Neural progenitor cell (in vitro differentiated cells): ENCODE measurements around the gene RAD17. TPM values are rescaled to one million over a fixed set of nuclear protein-coding genes. Genes with fewer than 3 reads are reported as not detected.

Experiments
- DNase-seq: peaks from one replicate; pipeline ENCODE4 v3.0.0-alpha.2; 2016; ENCODE audit warnings: low spot score
- H2AFZ ChIP-seq: fragments of 200-600 bp; sonication (generic); replicated peaks from 2 replicates; pipeline ENCODE4 v1.6.1; 2016; ENCODE audit warnings: antibody characterized with exemption
- H3F3A ChIP-seq: fragments of 200-600 bp; sonication (generic); 2 replicates; pipeline ENCODE4 v1.6.1; 2016; ENCODE audit warnings: antibody characterized with exemption, low read depth
- H3K27ac ChIP-seq: fragments of 200-600 bp; sonication (generic); 2 replicates; pipeline ENCODE4 v1.5.1; 2016; ENCODE audit warnings: mild to moderate bottlenecking
- H3K27me3 ChIP-seq: fragments of 200-600 bp; sonication (generic); 2 replicates; pipeline ENCODE4 v1.6.1; 2016; ENCODE audit warnings: mild to moderate bottlenecking, moderate library complexity
- H3K36me3 ChIP-seq: fragments of 200-600 bp; sonication (generic); 2 replicates; pipeline ENCODE4 v1.5.1; 2016
- H3K4me1 ChIP-seq: fragments of 200-600 bp; sonication (generic); 2 replicates; pipeline ENCODE4 v1.6.1; 2016; ENCODE audit warnings: mixed run types
- H3K4me2 ChIP-seq: fragments of 200-600 bp; sonication (generic); 2 replicates; pipeline ENCODE4 v1.6.1; 2016
- H3K4me3 ChIP-seq: fragments of 200-600 bp; sonication (generic); 2 replicates; pipeline ENCODE4 v1.5.1; 2016
- H3K79me2 ChIP-seq: fragments of 200-600 bp; sonication (generic); 2 replicates; pipeline ENCODE4 v1.6.1; 2016; ENCODE audit warnings: low read depth
- H3K9ac ChIP-seq: fragments of 200-600 bp; sonication (generic); 2 replicates; pipeline ENCODE4 v1.6.1; 2016
- H3K9me3 ChIP-seq: fragments of 200-600 bp; sonication (generic); 2 replicates; pipeline ENCODE4 v1.5.1; 2016; ENCODE audit warnings: low read depth
- H4K20me1 ChIP-seq: fragments of 200-600 bp; sonication (generic); 2 replicates; pipeline ENCODE4 v1.6.1; 2016; ENCODE audit warnings: low read depth
- H3K27ac Mint-ChIP-seq: 3 replicates; pipeline ENCODE4 v1.8.0; 2021; ENCODE audit warnings: mixed read lengths
- H3K27me3 Mint-ChIP-seq: 2 replicates; pipeline ENCODE4 v1.8.0; 2022; ENCODE audit warnings: low read depth, mild to moderate bottlenecking, inconsistent platforms, moderate library complexity, mixed read lengths; ENCODE audit not compliant: insufficient read depth
- H3K36me3 Mint-ChIP-seq: 3 replicates; pipeline ENCODE4 v1.8.0; 2021; ENCODE audit warnings: mixed read lengths
- H3K4me1 Mint-ChIP-seq: 3 replicates; pipeline ENCODE4 v1.8.0; 2021; ENCODE audit warnings: mixed read lengths
- H3K4me3 Mint-ChIP-seq: 3 replicates; pipeline ENCODE4 v1.8.0; 2021; ENCODE audit warnings: mild to moderate bottlenecking, moderate library complexity, mixed read lengths
- H3K9me3 Mint-ChIP-seq: 3 replicates; pipeline ENCODE4 v1.8.0; 2020; ENCODE audit warnings: mixed read lengths
- EZH2 ChIP-seq: fragments of 200-600 bp; sonication (generic); IDR thresholded peaks from 2 replicates; pipeline ENCODE4 v1.6.1; 2017; ENCODE audit warnings: antibody characterized with exemption, mild to moderate bottlenecking, moderate library complexity
- EZH2phosphoT487 ChIP-seq: fragments of 200-600 bp; sonication (generic); IDR thresholded peaks from 2 replicates; pipeline ENCODE4 v1.6.1; 2017; ENCODE audit warnings: antibody characterized with exemption
- total RNA-seq: library from RNA; depleted of rRNA; stranded (reverse); fragments of >200 nt; gene quantifications from 2 replicates; pipeline ENCODE4 v1.2.3, GENCODE V29; 2015; ENCODE audit warnings: low replicate concordance
- TF ChIP-seq, protein P1 (sequence below): fragments of 200-600 bp; sonication (generic); IDR thresholded peaks from 2 replicates; pipeline ENCODE4 v1.5.1; 2017; ENCODE audit warnings: antibody characterized with exemption, mild to moderate bottlenecking

RAD17 gene
- total RNA-seq, 1 donor from 2014 or later = 51.6 TPM

- Histone ChIP-seq H3K4me2 (no peak overlapping the region), H3K36me3 (no peaks in the 10 kb centered on the region), H3K9ac (no peak overlapping the region), H3K27ac (no peak overlapping the region), H3K4me1 (no peaks in the 10 kb centered on the region), H3K27me3 (no peaks in the 10 kb centered on the region), H3F3A (no peaks in the 10 kb centered on the region), H3K79me2 (no peaks in the 10 kb centered on the region), H2AFZ (peak overlapping the region; percentile 98), H4K20me1 (no peaks in the 10 kb centered on the region), H3K9me3 (no peaks in the 10 kb centered on the region), H3K4me3 (no peak overlapping the region)
- Mint-ChIP-seq H3K27me3 (peaks cover 6% of the 10 kb centered on the region), H3K36me3 (no peaks in the 10 kb centered on the region), H3K4me3 (no peak overlapping the region), H3K9me3 (no peaks in the 10 kb centered on the region), H3K27ac (no peak overlapping the region), H3K4me1 (no peaks in the 10 kb centered on the region)
- TF ChIP-seq EZH2 (no peak), EZH2phosphoT487 (no peak)
- TF ChIP-seq, protein P1, sequence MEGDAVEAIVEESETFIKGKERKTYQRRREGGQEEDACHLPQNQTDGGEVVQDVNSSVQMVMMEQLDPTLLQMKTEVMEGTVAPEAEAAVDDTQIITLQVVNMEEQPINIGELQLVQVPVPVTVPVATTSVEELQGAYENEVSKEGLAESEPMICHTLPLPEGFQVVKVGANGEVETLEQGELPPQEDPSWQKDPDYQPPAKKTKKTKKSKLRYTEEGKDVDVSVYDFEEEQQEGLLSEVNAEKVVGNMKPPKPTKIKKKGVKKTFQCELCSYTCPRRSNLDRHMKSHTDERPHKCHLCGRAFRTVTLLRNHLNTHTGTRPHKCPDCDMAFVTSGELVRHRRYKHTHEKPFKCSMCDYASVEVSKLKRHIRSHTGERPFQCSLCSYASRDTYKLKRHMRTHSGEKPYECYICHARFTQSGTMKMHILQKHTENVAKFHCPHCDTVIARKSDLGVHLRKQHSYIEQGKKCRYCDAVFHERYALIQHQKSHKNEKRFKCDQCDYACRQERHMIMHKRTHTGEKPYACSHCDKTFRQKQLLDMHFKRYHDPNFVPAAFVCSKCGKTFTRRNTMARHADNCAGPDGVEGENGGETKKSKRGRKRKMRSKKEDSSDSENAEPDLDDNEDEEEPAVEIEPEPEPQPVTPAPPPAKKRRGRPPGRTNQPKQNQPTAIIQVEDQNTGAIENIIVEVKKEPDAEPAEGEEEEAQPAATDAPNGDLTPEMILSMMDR = no peak
- no peak for DNase-seq
Measured at GRCh38 chr5:69335341-69335935, 34.2 kb upstream of the RAD17 start.

- no peak overlapping the region for H3K4me3 ChIP-seq
- H3K79me2 ChIP-seq = no peaks in the 10 kb centered on the region
- no peaks in the 10 kb centered on the region for H3K4me1 ChIP-seq
- Mint-ChIP-seq H3K4me3 (no peak overlapping the region), H3K9me3 (no peaks in the 10 kb centered on the region), H3K27me3 (no peaks in the 10 kb centered on the region), H3K27ac (no peak overlapping the region), H3K4me1 (no peaks in the 10 kb centered on the region), H3K36me3 (no peaks in the 10 kb centered on the region)
- no peak overlapping the region for H3K4me2 ChIP-seq
- no peak overlapping the region for H3K9ac ChIP-seq
- H3K36me3 ChIP-seq = no peaks in the 10 kb centered on the region
- no peak overlapping the region for H3K27ac ChIP-seq
- no peak for TF ChIP-seq EZH2
- TF ChIP-seq EZH2phosphoT487 = no peak
- TF ChIP-seq, protein P1 = no peak
- no peaks in the 10 kb centered on the region for H3K9me3 ChIP-seq
- no peaks in the 10 kb centered on the region for H3F3A ChIP-seq
- no peak for DNase-seq
- no peaks in the 10 kb centered on the region for H4K20me1 ChIP-seq
- no peaks in the 10 kb centered on the region for H3K27me3 ChIP-seq
- H2AFZ ChIP-seq = no peak overlapping the region
Measured at GRCh38 chr5:69341520-69342161, 28.0 kb upstream of the RAD17 start.

- no peak overlapping the region for H2AFZ ChIP-seq
- H3K4me3 ChIP-seq = no peak overlapping the region
- no peak overlapping the region for H3K27ac ChIP-seq
- no peak overlapping the region for H3K4me3 Mint-ChIP-seq
- no peaks in the 10 kb centered on the region for H3K36me3 ChIP-seq
- H3K4me1 Mint-ChIP-seq = no peaks in the 10 kb centered on the region
- H3K4me2 ChIP-seq = no peak overlapping the region
- H3F3A ChIP-seq = no peaks in the 10 kb centered on the region
- H3K9me3 ChIP-seq = no peaks in the 10 kb centered on the region
- DNase-seq = no peak
- no peaks in the 10 kb centered on the region for H3K27me3 Mint-ChIP-seq
- no peaks in the 10 kb centered on the region for H4K20me1 ChIP-seq
- H3K27me3 ChIP-seq = no peaks in the 10 kb centered on the region
- H3K27ac Mint-ChIP-seq = no peak overlapping the region
- no peaks in the 10 kb centered on the region for H3K79me2 ChIP-seq
- TF ChIP-seq EZH2 = no peak
- TF ChIP-seq, protein P1 = no peak
- H3K9me3 Mint-ChIP-seq = no peaks in the 10 kb centered on the region
- H3K9ac ChIP-seq = no peak overlapping the region
- no peaks in the 10 kb centered on the region for H3K36me3 Mint-ChIP-seq
- H3K4me1 ChIP-seq = no peaks in the 10 kb centered on the region
Measured at GRCh38 chr5:69343083-69343482, 26.5 kb upstream of the RAD17 start.
